Hematopoietic multipotent progenitor cell treated with erythropoietin and hydrocortisone succinate and interleukin-3 and kit ligand, for 17 days (in vitro differentiated cells): Measurements from ENCODE around the gene TEAD1.

ENCODE experiments used
- DNase-seq: peaks from one replicate; pipeline ENCODE4 v3.0.0-alpha.2; 2015; ENCODE audit warnings: low spot score

The TEAD1 gene

DNA sequence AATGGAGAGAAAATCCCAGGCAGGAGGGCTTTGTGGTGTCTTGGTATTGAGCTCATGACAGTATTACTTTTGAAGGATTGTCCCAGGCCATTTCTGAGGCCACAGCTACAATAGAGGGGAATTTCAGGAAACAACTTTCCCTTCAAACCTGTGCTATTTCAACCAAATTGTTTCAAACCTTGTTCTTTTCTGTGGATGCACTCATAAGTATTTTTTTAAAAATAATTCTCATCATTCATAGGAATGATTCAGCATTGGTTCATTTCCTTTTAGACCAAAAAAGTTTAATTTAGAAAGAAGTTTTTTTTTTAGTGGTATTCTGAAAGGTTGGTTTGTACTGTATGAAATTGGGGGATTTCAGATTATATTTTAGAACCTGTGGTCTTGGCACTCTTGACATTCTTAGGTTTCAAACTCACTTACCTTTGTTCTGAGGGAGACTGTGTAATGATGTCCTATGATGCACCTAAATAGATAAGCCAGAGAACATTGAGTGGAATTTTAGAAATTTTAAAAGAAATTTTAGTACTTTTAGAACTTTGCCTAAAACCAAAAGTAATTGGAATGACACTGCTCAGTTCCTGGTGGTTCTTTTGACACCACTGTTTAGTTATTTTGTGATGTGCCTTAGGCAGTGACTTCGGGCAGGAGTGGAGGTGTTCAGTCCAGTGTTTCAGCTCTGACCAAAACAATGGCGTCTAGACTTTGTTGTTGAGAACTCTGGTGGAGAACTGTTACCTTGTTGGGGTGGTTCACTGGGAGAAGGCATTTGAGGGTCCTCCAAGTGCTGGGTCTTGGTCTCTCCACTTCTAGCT is 12.2 kb downstream of the TEAD1 start:
- DNase-seq: no peak

DNA sequence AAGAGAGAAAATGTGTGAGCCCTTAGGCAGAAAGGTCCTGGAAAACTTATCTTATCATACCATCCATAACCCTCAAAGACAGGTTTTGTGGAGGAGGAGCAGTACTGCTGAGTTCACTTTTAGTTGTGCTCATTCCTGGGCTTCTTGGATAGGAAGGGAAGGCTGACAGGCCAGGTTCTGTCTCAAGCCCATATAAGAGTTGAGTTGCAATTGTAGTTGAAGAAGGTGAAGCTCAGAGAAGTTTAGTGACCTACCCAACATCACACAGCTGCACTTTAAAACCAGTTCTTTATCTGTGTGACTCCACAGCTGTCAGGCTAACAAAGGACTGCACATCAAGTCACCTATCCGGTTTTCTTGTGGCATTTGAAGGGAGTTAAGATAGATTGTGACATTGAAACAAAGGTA is 13.0 kb downstream of the TEAD1 start:
- no peak for DNase-seq

DNA sequence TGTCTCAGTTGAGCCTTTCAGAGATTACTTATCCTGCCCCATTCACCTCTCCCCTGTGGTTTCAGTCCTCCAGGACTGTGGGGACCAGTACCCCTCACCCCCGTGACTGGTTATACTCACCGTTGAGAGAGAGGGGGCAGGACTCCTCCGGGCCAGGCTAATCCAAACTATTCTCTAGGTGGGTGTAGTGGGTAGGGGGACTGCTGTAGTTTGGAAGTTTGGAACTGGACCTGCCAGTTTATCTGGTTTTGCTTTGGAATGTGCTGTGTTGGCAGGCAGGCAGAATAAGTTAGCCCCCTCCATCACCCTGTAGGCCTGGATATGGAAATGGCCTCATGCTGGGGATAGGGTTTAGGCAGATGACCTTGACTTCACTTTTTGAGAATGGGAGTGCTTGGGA is 13.5 kb downstream of the TEAD1 start:
- DNase-seq: no peak

- DNase-seq: no peak
Observed at GRCh38 chr11:12689029-12689755, 15.0 kb downstream of the TEAD1 start.

GRCh38 chr11:12690663-12691062 is 16.4 kb downstream of the TEAD1 start:
- DNase-seq: no peak

DNA sequence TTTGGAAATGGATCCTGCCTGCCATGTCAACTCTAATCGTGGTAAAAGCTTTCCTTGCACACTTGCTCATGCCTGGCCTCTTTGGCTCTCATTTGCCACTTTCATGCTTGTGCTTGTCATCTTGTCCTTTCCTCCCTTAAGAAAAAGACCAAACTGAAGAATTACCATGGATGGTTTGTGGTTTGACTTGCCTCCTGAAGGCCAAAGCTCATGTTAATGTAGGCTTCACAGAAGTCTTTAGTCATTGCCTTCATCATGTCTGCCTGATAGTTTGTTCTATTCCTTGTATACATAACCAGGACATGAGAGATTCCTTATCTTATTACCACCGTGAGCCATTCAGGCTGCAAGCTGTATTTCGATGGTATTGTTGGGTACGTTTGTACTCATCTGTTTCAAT is 17.3 kb downstream of the TEAD1 start:
- DNase-seq: no peak

DNA sequence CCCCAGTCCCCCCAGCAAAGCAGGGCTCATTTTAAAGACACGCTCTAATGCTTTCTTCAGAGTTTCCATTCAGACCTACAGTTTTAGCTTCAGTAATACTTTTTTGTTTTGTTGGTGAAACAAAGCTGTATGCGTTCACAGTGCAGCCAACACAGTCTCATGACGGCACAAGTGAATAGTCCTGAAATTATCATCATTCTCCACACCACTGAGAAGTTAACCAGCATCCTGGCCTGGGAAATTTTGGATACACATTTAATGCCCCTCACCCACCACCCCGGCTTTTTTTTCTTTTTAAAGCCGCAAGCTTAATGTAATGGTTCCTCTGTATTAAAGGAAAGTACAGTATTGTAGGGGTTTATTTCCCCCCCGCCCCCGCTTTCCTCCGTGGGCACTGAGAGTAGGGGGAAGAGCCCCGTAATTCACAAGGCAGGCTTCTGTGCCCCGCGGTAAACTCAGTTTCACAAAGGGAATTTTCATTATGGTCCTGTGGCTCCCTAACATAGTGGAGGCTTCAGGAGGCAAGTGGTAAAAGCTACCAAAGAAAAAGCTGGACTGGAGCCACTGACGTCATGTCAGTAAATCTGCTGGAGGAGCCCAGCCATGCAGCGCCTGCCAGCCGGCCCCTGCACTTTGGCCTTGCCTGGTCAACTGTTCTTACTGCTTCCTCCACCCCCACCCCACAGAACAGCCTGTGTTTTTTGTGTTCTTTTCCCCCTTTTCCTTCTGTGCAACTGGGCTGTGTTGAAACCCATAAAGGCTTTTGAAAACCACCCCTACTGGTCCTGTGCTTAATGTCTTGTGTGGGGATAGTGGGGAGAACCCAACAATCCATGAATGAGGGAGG is 18.2 kb downstream of the TEAD1 start:
- no peak for DNase-seq

GRCh38 chr11:12693094-12693478 is 18.9 kb downstream of the TEAD1 start:
- DNase-seq: no peak

DNA sequence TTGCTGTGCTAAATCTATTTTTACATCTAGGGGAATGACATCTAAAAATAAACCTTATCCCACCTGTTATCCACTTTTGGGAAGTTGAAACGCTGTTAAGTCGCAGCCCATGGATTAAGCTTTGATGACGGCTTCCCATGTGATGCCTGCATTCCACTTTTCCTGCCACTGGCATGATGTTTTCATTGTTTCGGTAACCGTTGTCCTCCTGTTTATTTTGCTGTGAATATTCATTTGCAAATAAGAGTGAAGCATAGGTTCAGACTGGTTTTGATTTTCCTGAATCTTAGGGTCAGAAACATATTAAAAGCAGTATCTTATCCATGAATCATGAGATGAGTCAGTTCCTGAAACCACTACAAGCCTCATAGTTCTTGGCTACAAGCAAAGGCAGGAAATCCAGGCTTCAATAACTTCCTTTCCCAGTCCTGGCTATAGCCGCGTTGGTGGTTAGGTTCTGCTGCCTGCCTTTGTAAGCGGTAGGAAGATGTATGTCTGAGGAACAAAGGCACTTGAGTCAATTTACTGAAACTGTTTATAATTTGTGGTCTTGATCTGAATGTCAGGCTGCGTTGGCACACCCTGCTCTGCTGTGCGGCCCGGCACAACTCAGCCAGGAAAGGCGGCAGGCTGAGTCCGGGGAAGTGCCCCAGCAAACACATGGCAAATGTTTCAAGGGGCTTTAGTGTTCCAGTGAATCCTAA is 19.4 kb downstream of the TEAD1 start:
- DNase-seq: no peak

GRCh38 chr11:12694183-12694531 is 19.9 kb downstream of the TEAD1 start:
- DNase-seq: no peak

- no peak for DNase-seq
Observed at GRCh38 chr11:12695221-12695794, 21.1 kb downstream of the TEAD1 start.

DNA sequence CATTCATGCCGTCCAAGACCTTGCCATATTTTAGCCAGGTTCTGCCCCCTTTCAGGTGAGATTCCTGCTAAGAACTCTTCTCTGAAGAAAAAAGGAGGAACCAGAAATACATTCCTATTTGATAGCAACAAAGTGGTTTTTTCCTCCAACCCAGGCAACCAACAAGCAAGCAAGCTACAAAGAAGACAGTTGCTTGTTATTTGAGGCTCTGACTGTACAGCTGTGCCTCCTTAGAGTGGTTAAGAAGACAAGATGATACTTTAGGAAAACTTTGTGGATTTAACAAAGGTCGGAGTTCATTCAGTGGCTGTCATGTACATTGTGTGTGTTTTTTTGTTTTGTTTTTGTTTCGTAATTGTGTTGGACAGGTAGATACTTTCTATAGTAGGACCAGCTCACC is 21.7 kb downstream of the TEAD1 start:
- DNase-seq: no peak

GRCh38 chr11:12696911-12697581 is 22.8 kb downstream of the TEAD1 start:
- DNase-seq: no peak

DNA sequence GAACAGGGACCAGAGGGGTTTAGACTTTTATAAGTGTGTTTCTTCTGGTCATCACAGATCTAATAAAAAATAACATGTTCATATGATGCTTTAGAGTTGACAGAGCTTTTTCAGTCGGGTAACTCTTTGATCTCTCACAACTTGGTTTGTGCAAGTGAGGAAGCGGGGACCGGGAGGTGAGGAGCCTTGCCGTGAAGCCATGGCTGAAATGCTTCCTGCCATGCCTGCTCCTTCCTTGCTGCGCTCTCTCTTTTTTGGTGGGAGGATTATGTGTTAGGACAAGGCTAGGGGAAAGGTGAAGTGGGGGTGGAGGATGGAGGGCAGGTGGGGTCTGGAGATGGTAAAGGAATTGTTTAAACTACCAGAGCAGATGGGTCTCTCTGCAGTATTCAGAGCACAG is 23.8 kb downstream of the TEAD1 start:
- no peak for DNase-seq

DNA sequence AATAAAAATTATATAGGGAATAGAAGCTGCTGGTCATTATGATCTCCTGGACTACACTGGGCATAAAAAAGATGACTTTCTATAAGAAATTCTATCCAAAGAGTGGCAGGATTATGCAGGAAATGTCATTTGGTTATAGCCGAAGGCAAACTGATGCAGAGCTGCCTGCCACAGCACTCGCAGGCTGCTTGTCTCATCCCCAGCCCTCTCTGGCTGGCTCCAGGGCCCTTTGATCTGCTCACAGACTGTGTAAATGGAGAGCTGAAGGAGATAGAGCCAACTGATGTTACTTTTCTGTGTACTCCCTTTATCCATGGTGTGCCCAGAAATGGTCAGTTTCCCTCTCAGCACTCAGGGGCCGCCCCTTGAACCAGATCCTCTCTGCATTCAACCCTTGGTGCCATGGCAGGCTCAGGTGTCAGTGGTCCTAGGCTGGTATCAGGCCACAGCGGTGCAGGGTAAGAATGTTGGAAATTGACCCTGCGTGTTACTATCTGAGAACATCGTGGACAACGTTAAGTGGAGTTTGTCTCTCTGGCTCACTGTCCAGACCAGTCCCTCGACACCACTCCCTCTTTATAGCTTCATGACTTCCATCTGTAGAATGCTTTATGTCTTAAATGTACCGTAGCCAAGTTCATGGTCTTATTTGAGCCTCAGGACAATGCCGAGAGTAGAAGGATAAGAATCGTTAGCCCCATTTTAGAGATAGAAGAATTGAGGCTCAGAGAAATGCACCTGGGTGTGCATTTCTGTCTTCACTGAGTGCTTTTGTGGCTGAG is 27.8 kb downstream of the TEAD1 start:
- no peak for DNase-seq

DNA sequence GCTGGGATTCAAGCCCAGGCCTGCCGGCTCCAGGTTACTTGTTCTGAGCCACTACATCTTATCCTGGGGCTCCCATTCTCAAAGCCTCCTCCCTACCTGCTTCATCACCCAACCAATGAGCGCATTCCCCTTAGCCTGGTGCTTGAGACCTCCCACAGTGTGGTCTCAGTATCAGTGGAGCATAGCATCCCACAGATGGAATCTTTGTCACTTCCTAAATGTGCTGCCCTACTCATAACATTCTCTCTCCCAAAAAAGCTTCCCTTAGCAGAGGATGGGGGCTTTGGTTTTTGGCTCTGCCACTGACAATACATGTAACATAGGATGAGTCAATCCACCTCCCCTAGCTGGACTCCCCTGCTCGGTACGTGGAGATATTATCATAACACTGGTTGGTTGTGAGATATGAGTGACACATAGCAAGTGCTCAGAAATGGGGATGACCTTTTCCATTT is 28.8 kb downstream of the TEAD1 start:
- no peak for DNase-seq

DNA sequence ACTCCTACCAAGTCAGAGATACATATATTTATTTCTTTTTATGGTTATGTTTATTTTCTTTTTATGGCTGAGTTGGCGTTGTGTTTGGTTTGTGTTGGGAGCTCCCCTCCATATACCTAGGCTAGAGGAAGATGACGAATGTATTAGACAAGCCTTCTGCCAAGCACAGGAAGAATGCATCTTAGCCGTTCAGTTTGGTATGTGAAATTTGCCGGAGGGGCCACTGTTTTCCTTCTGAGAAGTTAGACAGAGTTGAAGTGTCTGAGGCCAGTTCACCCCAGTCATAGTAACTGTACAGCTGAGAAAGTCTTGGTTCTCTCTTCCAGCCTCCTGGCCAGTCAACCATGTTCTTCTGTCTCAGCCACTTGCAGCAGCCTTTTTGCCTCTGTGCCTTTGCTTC is 29.8 kb downstream of the TEAD1 start:
- no peak for DNase-seq

GRCh38 chr11:12705874-12706273 is 31.7 kb downstream of the TEAD1 start:
- DNase-seq: no peak

DNA sequence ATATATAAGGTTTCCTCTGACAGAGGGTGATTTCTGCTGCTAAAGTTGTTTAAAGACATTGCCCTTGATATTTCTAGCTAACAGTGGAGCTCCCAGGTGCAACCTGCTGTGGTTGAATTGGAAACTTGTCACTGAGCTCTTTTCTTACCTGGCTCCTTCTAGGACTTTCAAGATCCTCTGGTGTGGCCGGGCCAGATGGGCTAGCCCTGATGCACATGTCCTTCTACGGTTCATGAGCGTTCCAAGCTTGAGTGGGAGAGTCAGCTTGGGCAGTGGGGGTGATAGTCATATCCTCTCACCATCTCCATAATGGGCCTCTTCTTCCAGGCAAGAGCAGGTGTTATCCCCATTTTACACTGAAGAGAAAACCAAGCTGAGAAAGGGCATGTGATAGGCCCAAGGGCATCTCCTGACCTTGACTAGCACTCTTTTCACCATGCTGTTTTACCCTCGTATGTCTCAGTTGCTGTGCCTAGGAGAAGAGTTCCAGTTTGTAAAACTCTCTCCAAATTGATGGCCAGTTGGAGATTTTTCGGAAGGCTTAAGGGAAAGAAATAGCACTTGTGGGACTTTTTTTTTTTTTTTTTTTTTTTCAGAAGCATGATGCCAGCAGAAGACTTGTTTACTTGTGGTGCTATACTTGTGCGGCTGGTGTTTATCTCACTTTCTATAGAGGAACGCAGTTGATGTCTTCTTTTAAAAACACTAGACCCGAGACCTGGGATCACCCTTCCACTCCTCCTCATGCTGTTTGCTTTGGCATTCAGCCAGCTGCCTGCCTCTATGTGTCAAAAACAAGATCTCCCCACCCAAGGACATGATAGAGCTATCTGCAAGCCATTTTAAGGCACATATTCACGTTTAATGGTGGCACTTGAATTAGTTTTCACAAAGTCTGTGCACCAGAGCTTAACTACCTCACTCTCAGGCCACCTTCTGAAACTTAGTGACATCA is 32.6 kb downstream of the TEAD1 start:
- peak; percentile 37 for DNase-seq
